Smooth muscle cell (in vitro differentiated cells): ENCODE data around the gene MEIOC. TPM values are rescaled to one million over a fixed set of nuclear protein-coding genes. Genes with fewer than 3 reads are reported as not detected.

ENCODE experiments used
- DNase-seq: peaks from one replicate; lab custom pipeline; 2025; ENCODE audit not compliant: unreplicated experiment; lab: John Stamatoyannopoulos, UW
- H2AFZ ChIP-seq: fragments of 200-600 bp; sonication (generic); 2 replicates; pipeline ENCODE4 v1.6.0; 2016; ENCODE audit warnings: antibody characterized with exemption, low read depth, mild to moderate bottlenecking
- H3F3A ChIP-seq: fragments of 200-600 bp; sonication (generic); 2 replicates; pipeline ENCODE4 v1.6.0; 2017; ENCODE audit warnings: antibody characterized with exemption, low read depth
- H3K27ac ChIP-seq: fragments of 200-600 bp; sonication (generic); 2 replicates; pipeline ENCODE4 v1.5.1; 2016; ENCODE audit warnings: low read depth, mild to moderate bottlenecking
- H3K27me3 ChIP-seq: fragments of 200-600 bp; sonication (generic); 2 replicates; pipeline ENCODE4 v1.6.1; 2016; ENCODE audit warnings: low read depth, mild to moderate bottlenecking
- H3K36me3 ChIP-seq: fragments of 200-600 bp; sonication (generic); 2 replicates; pipeline ENCODE4 v1.5.1; 2016; ENCODE audit warnings: low read depth
- H3K4me1 ChIP-seq: fragments of 200-600 bp; sonication (generic); 2 replicates; pipeline ENCODE4 v1.5.1; 2016; ENCODE audit warnings: low read depth
- H3K4me2 ChIP-seq: fragments of 200-600 bp; sonication (generic); 2 replicates; pipeline ENCODE4 v1.6.0; 2016; ENCODE audit warnings: mild to moderate bottlenecking
- H3K4me3 ChIP-seq: fragments of 200-600 bp; sonication (generic); 2 replicates; pipeline ENCODE4 v1.5.1; 2016; ENCODE audit warnings: mild to moderate bottlenecking
- H3K79me2 ChIP-seq: fragments of 200-600 bp; sonication (generic); 2 replicates; pipeline ENCODE4 v1.6.0; 2016; ENCODE audit warnings: low read depth, mild to moderate bottlenecking
- H3K9ac ChIP-seq: fragments of 200-600 bp; sonication (generic); 2 replicates; pipeline ENCODE4 v1.6.0; 2016; ENCODE audit warnings: low read depth
- H3K9me3 ChIP-seq: fragments of 200-600 bp; sonication (generic); replicated peaks from 2 replicates; pipeline ENCODE4 v1.5.1; 2016; ENCODE audit warnings: low read depth
- H4K20me1 ChIP-seq: fragments of 200-600 bp; sonication (generic); 2 replicates; pipeline ENCODE4 v1.6.0; 2016; ENCODE audit warnings: low read depth
- WGBS: methylation state at CpG from one replicate; pipeline ENCODE4 v1.1.7; 2016; ENCODE audit warnings: low lambda C conversion rate; 5-methylcytosine and 5-hydroxymethylcytosine counted together
- polyA plus RNA-seq: library from polyadenylated mRNA; unstranded; fragments of >200 nt; fragmentation: Nextera tagmentation; extraction: Ambion mirVana; gene quantifications from 2 replicates; pipeline ENCODE4 v1.2.1, GENCODE V29; 2016
- total RNA-seq: library from RNA; depleted of rRNA; stranded (reverse); fragments of >200 nt; gene quantifications from 2 replicates; pipeline ENCODE4 v1.2.3, GENCODE V29; 2014
- TF ChIP-seq, protein P1 (sequence below): fragments of 200-600 bp; sonication (generic); IDR thresholded peaks from 2 replicates; pipeline ENCODE4 v1.5.1; 2017; ENCODE audit warnings: borderline replicate concordance, mild to moderate bottlenecking, antibody characterized with exemption; ENCODE audit not compliant: insufficient read depth, poor library complexity, severe bottlenecking

The MEIOC gene
- total and polyA plus RNA-seq, 2 experiments from 2014 or later, result not detected

DNA sequence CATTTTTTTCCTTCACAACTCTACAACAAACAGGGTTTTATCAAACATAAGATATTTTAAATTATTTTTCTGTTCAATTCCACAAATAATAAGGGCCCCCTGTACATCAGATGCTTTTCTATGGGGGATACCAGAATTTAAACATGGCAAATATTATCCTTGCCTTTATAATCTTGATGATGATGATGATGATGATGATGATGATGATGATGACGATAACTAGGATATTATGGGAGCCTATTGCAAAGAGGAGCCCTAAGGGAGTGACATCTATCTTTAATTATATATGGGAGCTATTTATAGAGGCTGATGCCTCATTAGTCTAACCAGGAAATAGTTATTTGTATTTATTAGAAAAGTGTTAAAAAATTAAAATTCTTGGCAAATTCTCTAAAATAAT lies 6.8 kb downstream of the MEIOC start:
- no peak overlapping the region for H3K9ac ChIP-seq
- TF ChIP-seq, protein P1, sequence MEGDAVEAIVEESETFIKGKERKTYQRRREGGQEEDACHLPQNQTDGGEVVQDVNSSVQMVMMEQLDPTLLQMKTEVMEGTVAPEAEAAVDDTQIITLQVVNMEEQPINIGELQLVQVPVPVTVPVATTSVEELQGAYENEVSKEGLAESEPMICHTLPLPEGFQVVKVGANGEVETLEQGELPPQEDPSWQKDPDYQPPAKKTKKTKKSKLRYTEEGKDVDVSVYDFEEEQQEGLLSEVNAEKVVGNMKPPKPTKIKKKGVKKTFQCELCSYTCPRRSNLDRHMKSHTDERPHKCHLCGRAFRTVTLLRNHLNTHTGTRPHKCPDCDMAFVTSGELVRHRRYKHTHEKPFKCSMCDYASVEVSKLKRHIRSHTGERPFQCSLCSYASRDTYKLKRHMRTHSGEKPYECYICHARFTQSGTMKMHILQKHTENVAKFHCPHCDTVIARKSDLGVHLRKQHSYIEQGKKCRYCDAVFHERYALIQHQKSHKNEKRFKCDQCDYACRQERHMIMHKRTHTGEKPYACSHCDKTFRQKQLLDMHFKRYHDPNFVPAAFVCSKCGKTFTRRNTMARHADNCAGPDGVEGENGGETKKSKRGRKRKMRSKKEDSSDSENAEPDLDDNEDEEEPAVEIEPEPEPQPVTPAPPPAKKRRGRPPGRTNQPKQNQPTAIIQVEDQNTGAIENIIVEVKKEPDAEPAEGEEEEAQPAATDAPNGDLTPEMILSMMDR, result no peak
- H3K4me3 ChIP-seq, result no peak overlapping the region
- no peaks in the 10 kb centered on the region for H3K36me3 ChIP-seq
- H3K79me2 ChIP-seq, result no peaks in the 10 kb centered on the region
- H3K27me3 ChIP-seq, result peaks cover 7% of the 10 kb centered on the region
- WGBS, result 88% methylated on average over 1 of the region's 1 CpG
- no peak for DNase-seq
- H3K9me3 ChIP-seq, result no peaks in the 10 kb centered on the region
- no peak overlapping the region for H3K4me2 ChIP-seq
- H3K27ac ChIP-seq, result no peak overlapping the region
- no peaks in the 10 kb centered on the region for H4K20me1 ChIP-seq
- no peak overlapping the region for H2AFZ ChIP-seq
- no peaks in the 10 kb centered on the region for H3K4me1 ChIP-seq
- peaks cover 3% of the 10 kb centered on the region for H3F3A ChIP-seq

DNA sequence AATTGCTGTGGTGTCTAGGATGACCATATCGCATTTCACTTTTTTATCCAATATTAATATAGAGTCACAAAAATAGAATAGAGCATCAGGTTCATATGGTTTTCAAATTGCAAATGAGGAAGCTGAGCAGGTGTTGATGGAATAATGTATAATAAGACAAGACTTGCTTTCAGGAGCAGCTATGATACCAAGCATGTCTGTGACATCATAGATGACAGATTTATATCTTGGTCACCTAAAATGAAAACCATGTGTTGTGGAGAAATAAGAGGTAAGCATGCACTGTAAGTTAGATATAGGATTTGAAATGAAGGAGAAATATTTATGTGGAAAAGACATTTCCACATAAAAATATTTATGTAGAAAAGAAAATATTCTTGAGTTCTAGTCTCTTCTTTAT lies 8.6 kb downstream of the MEIOC start:
- WGBS, result 97% methylated on average over 1 of the region's 1 CpG
- no peak for DNase-seq
- H3K9ac ChIP-seq, result no peak overlapping the region

GRCh38 chr17:44666006-44666405 lies 9.7 kb downstream of the MEIOC start:
- H3K4me3 ChIP-seq, result no peak overlapping the region
- H3K79me2 ChIP-seq, result no peaks in the 10 kb centered on the region
- no peak overlapping the region for H3K4me2 ChIP-seq
- H3F3A ChIP-seq, result peaks cover 3% of the 10 kb centered on the region
- WGBS, result 92% methylated on average over 1 of the region's 1 CpG
- no peak overlapping the region for H3K27ac ChIP-seq
- H3K27me3 ChIP-seq, result peaks cover 7% of the 10 kb centered on the region
- TF ChIP-seq, protein P1, result no peak
- no peak overlapping the region for H3K9ac ChIP-seq
- no peak for DNase-seq
- H3K9me3 ChIP-seq, result no peaks in the 10 kb centered on the region
- H3K36me3 ChIP-seq, result no peaks in the 10 kb centered on the region
- H4K20me1 ChIP-seq, result no peaks in the 10 kb centered on the region
- no peaks in the 10 kb centered on the region for H3K4me1 ChIP-seq
- H2AFZ ChIP-seq, result no peak overlapping the region

More for the DNA sequence above, 8.6 kb downstream of the MEIOC start:
- Histone ChIP-seq H2AFZ (no peak overlapping the region), H3K27me3 (peaks cover 7% of the 10 kb centered on the region), H3K79me2 (no peaks in the 10 kb centered on the region), H3K36me3 (no peaks in the 10 kb centered on the region), H3K9me3 (no peaks in the 10 kb centered on the region), H3K4me3 (no peak overlapping the region), H3K27ac (no peak overlapping the region), H3K4me2 (no peak overlapping the region), H4K20me1 (no peaks in the 10 kb centered on the region), H3F3A (peaks cover 3% of the 10 kb centered on the region), H3K4me1 (no peaks in the 10 kb centered on the region)
- TF ChIP-seq, protein P1, result no peak

- Histone ChIP-seq H4K20me1 (no peaks in the 10 kb centered on the region), H3K9me3 (no peaks in the 10 kb centered on the region), H3K4me2 (no peak overlapping the region), H3K9ac (no peak overlapping the region), H3K79me2 (no peaks in the 10 kb centered on the region), H3K4me1 (no peaks in the 10 kb centered on the region), H3K27me3 (no peaks in the 10 kb centered on the region), H3F3A (no peaks in the 10 kb centered on the region), H3K27ac (no peak overlapping the region), H3K4me3 (no peak overlapping the region), H3K36me3 (no peaks in the 10 kb centered on the region), H2AFZ (no peak overlapping the region)
- TF ChIP-seq, protein P1, result peak; percentile 51
- no peak for DNase-seq
Measured at GRCh38 chr17:44672479-44673093, 16.3 kb downstream of the MEIOC start.
